BJ (cell line): Measurements from ENCODE around the gene GLS. TPM values are rescaled to one million over a fixed set of nuclear protein-coding genes. Genes with fewer than 3 reads are reported as not detected.

Experiments
- CTCF ChIA-PET: fragments of 350-600 bp; formaldehyde crosslinking; extraction: SDS; loops from one replicate; lab custom pipeline; 2021; ENCODE audit warnings: antibody characterized with exemption, inconsistent platforms; lab: Yijun Ruan, JAX
- POLR2A ChIA-PET: fragments of 300-600 bp; sonication (Branson Sonifier 250); formaldehyde crosslinking; extraction: SDS; loops from one replicate; lab custom pipeline; 2021; ENCODE audit warnings: antibody characterized with exemption; lab: Charles Lee
- DNase-seq: peaks from one replicate; pipeline ENCODE4 v3.0.0-alpha.2; 2011; ENCODE audit warnings: low read depth
- H3K27me3 ChIP-seq: 2 replicates; pipeline ENCODE4 v1.6.0; 2011; ENCODE audit warnings: low read length; ENCODE audit not compliant: control insufficient read depth, insufficient read depth
- H3K36me3 ChIP-seq: 2 replicates; pipeline ENCODE4 v1.5.1; 2011; ENCODE audit warnings: low read length; ENCODE audit not compliant: control insufficient read depth, insufficient read depth
- H3K4me3 ChIP-seq: 2 replicates; pipeline ENCODE4 v1.5.1; 2011; ENCODE audit warnings: low read depth, mild to moderate bottlenecking, control low read depth, low read length
- CTCF ChIP-seq: IDR thresholded peaks from 2 replicates; pipeline ENCODE4 v1.5.1; 2011; ENCODE audit warnings: low read depth, mild to moderate bottlenecking, control low read depth, inconsistent platforms, low read length, moderate library complexity; ENCODE audit not compliant: insufficient read depth
- polyA plus RNA-seq: library from polyadenylated mRNA; depleted of rRNA; stranded (reverse); fragments of >200 nt; gene quantifications from 2 replicates; pipeline ENCODE4 v1.2.3, GENCODE V29; 2011

Gene GLS
- polyA plus RNA-seq, 1 experiment = 132 TPM

GRCh38 chr2:191010887-191011885 lies 130.6 kb downstream of the GLS start:
- Histone ChIP-seq H3K27me3 (no peaks in the 10 kb centered on the region), H3K4me3 (no peak overlapping the region), H3K36me3 (peaks cover 6% of the 10 kb centered on the region)
- no peak for DNase-seq
- ChIA-PET CTCF (interaction anchor here (0.8 to 2.3 kb wide), 3 partner anchors 22 to 155 kb away, joined by 3 to 7 read pairs (median 3); no protein-coding TSS in a partner anchor), POLR2A (no interaction called here)
- TF ChIP-seq CTCF = no peak

GRCh38 chr2:191012346-191012745 lies 131.7 kb downstream of the GLS start:
- CTCF ChIA-PET = interaction anchor here (0.7 to 2.3 kb wide), 3 partner anchors 13 to 143 kb away, joined by 3 to 7 read pairs (median 3); no protein-coding TSS in a partner anchor
- DNase-seq = no peak
- Histone ChIP-seq H3K4me3 (peak overlapping the region; percentile 62), H3K27me3 (no peaks in the 10 kb centered on the region), H3K36me3 (no peaks in the 10 kb centered on the region; the same call in 1 of the 2 replicates)
- POLR2A ChIA-PET = interaction anchor here (0.8 kb wide), 1 partner anchor 39 kb away, joined by 3 read pairs; no protein-coding TSS in a partner anchor
- TF ChIP-seq CTCF = no peak

- no peak for TF ChIP-seq CTCF
- ChIA-PET POLR2A (interaction anchor here (0.8 kb wide), 1 partner anchor 38 kb away, joined by 3 read pairs; no protein-coding TSS in a partner anchor), CTCF (interaction anchor here (0.7 to 2.3 kb wide), 3 partner anchors 16 to 292 kb away, joined by 3 to 7 read pairs (median 3); no protein-coding TSS in a partner anchor)
- Histone ChIP-seq H3K4me3 (peak overlapping the region; percentile 62), H3K36me3 (no peaks in the 10 kb centered on the region; the same call in 1 of the 2 replicates), H3K27me3 (no peaks in the 10 kb centered on the region)
- no peak for DNase-seq
These were observed 132.4 kb downstream of the GLS start for GRCh38 chr2:191012845-191013681.

- CTCF ChIA-PET = interaction anchor here (1.1 to 1.5 kb wide), 2 partner anchors 10 to 292 kb away, joined by 3 to 5 read pairs; no protein-coding TSS in a partner anchor
- Histone ChIP-seq H3K27me3 (no peaks in the 10 kb centered on the region), H3K4me3 (peak overlapping the region; percentile 62), H3K36me3 (no peaks in the 10 kb centered on the region)
- POLR2A ChIA-PET = no interaction called here
- TF ChIP-seq CTCF = no peak
- no peak for DNase-seq
These were observed 133.0 kb downstream of the GLS start for GRCh38 chr2:191013682-191013931.
